ENCODE data around the gene SLAMF1.
"Not testable (repeated sequence)": the region's sequence is repeated elsewhere in the genome, so short reads cannot be mapped to it uniquely, and the experiment has no call there.

SLAMF1 gene

GRCh38 chr1:160664573-160665051, 17.8 kb upstream of the SLAMF1 start:
- DNase-seq: no peak

DNA sequence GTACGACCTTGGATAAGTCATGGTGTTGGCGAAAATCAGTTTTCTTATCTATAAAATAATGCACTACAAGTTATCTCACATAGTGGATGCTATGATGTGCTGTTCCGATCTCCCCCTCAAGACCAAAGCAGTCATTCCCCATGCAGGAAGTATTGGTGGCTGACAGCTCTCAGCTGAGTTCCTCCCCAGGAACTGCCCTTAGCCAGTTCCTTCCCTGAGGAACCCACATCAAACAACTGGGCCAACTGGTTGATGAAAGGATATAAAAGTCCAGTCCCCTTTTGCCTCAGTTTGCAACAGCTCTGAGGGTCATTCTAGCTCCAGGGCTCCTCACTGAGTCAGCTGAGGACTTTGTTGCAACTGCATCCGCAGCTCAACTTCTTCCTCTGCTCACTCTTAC, 16.1 kb upstream of the SLAMF1 start:
- DNase-seq: no peak

GRCh38 chr1:160659566-160659965, 12.7 kb upstream of the SLAMF1 start:
- DNase-seq: no peak

- DNase-seq: no peak
Observed at GRCh38 chr1:160658814-160659193, 12.0 kb upstream of the SLAMF1 start.

DNA sequence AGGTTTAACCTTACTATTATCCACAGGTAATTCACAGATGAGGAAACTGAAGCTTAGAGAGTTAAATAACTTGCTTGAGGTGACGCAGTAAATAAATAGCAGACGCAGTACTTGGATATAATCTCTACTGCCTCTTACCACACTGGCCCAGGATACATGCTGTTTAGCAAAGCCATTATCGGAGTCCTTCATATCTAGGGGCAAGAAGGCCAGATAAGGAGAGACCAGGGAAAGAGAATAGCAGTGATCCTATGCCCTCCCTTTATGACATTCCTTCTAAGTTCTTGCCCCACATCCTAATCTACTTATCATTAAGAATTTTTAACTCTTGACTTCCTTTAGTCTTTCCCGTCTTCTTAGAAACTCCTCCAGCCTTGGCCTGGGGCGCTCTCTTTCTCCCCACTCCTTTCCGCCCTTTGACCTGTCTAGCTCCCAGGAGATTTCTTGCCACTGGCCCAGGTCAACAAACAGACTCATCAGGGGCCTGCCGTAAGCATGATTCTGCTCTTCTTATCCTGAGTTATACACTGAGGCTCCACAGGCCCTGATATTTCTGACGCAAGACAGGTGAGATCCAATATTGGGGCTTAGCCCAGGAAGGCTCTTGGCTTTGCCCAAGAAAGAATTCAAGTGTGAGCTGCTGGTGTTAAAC, 11.4 kb upstream of the SLAMF1 start:
- DNase-seq: no peak

DNA sequence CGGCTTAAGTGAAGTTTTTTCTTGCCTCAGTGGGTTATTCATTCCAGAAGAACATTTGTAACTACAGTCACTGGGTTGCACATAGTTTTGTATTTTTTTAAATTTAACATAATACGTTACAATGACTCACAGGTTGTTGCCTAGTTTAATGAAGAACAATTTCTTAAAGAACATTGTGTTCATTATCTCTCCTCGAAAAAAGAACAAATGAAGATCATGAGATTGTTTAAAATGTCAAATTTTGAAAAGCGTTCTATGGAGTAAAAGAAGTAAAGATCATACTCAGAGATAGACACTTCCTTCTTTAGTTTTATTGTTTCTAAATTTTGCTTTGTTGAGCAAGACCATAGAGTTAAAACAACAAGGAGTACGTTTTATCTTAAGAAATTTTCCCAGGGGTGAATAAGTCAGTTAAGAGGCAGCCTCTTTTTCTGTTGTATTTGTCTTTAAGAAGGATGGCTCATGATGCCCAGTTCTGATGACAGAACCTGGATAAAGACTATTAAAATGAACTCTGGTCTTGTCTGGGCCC, 10.5 kb upstream of the SLAMF1 start:
- no peak for DNase-seq

DNA sequence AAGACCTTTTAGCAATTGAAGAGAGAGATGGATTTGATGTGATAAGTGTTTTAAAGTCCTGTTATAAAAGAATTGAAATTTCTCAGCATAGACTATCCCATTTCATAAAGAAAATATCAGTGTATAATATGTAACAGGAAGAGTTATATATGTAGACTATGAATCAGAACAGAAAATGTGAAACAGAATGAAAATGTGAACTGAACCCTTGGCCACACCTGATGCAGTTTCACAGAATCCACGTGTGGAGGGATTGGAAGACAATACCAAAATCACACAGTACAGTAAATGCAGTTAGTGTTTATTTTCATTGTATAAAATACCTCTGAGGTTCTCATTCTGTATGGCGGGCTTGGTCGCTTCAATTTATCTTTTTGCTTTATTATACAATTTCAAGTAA, 9.9 kb upstream of the SLAMF1 start:
- no peak for DNase-seq

DNA sequence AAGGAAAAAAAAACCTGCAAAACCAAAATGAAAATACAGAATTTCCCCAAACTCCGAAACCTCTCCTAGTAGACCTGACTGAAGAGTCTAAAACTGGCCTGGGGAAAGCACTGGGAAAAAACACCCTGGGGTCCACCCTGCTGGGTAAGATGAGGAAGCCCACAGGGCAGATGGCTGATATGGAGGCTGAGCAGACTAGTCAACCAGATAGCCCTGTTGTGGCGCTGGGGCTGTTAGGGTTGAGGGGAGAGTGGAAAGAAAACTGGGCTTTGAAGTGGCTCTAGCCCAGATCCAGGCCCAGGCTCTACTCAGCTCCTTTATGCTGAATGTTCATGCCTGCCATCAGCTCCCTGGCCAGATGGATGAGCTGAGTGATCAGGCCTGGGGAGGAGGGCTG, 6.8 kb upstream of the SLAMF1 start:
- no peak for DNase-seq

GRCh38 chr1:160652924-160653619, 6.2 kb upstream of the SLAMF1 start:
- no peak for DNase-seq

- DNase-seq: not testable (repeated sequence)
Observed at GRCh38 chr1:160652065-160652641, 5.3 kb upstream of the SLAMF1 start.

DNA sequence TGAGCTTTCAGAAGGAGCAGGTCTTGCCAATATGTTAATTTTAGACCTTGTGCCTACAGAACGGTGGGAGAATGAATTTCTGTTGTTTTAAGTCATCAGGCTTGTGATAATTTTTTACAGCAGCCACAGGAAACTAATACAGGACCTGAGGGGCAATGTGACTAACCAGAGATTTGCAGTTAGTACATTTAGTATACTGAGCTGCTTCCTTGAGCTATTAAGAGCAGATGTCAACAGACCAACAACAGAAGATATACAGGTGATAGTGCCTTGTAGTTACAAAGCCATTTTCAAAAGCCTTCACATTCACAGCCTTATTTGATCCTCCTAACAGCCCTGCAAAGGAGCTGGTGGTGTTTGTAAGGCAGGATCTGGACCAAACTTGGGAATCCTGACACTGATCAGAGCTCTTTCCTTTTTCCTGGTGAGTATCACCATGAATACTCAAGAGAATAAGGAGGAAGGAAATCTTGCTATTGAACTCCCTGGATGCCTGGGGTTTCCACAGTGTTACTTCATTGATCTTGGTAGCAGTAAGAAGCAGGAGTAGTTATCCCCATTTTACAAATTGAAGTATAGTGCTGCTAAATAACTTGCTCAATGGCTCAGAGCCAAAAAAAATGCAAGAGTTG, 4.7 kb upstream of the SLAMF1 start:
- DNase-seq: no peak

DNA sequence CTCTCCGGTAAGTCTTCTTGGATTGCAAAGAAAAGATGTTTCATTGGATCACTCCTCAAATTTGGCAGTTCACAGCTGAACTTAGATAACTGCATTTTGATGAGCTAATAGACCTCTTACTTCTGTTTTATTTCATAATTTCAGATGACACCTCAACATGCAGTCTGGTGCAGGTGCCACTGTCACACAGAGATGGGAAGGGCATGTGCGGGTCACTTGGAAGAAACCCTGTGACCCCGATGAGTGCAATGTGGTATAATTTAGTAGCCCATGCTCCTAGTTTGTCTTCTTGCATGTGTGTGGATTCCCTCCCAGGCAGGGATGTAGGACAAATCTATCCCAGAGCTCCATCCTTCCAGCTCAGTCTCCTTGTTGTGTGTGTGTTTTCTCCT, 481 bp upstream of the SLAMF1 start:
- DNase-seq: no peak

DNA sequence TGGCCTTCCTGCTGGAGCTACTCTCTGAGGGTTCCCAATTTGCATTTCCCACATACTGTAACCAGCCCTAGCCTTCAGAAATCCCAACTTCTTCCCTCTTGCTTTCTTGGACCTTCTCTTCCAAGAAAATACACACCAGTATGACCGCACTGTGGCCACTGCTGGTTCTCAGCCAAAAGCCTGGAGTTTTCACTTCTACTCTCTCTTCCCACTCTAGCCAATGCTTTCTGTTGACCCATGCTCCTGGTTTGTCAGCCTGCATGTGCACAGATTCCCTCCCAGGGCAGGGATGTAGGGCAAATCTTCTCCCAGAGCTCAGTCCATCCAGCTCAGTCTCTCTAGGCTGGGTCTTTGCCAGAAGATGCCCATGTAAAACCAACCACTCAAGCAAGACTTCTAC, 664 bp downstream of the SLAMF1 start:
- DNase-seq: no peak

DNA sequence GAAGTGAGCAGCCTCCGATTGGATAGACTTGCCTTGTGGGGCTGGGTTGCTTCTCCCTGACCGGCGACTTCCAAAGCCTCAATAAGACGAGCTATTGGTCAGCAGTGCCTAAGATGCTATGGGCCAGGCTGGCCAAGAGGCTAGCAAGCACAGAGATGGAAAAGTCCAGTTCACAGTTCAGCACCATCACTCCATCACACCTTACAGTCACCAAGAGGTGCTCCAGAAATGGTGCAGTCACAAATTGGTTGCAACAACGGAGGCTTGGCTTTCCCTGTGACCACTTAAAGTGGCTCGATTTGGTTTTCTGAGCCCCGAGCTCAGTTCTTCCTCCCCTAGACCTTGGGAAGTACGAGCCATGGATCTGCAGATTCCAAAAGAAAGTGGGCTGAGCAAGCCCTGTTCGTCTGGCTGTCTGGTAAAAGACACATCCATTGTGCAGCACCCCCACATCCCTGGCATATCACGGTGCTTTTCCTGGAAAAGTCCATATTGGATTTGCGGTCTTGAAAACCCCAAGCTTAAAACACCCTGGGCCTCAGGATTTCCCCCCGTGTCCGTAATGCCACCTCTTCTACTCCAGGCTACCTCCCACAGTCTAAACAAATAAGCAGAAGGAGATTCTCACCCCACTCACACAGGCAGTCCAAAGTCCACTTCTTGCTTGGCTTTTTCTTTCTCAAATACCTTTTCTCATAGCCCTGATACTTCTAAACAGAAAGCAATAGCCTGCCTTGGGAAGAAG, 1.3 kb downstream of the SLAMF1 start:
- no peak for DNase-seq

DNA sequence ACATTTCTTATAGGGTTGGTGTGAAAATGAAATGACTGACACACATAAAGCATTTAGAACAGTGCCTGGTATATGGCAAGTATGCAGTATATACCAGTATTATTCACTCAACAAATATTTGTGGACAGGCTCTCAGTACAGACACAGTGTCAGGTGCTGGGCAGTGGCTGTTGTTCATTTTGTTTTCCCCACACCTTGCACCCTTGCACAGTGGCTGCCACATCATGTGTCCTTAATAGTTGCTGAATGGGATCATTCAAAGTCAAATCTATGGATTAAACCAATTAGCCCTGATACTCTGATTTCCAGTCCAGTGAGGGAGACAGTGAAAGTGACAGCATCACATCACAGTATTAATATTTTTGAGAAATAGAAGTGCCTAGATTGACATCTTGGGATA, 2.4 kb downstream of the SLAMF1 start:
- no peak for DNase-seq

DNA sequence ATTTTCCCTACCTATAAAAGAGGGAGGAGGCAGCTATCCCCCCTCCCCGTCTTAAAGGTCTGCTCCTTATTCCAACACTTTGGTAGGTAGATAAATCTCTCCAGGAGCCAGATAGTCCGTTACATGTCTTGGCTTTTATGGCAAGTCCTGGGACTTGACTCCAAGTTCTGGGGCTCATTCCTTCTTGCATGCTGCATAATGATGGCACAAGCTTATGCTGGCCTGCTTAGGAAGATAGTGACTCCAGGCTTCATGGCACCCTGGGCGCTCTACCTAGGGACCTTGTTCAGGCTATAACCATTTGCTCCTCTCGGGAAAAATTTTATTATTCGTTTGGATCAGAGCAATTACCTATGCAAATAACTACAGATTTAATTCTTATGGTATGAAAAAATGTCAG, 3.7 kb downstream of the SLAMF1 start:
- DNase-seq: no peak

GRCh38 chr1:160642281-160642644, 4.6 kb downstream of the SLAMF1 start:
- DNase-seq: no peak

GRCh38 chr1:160641323-160642280, 5.2 kb downstream of the SLAMF1 start:
- no peak for DNase-seq

DNA sequence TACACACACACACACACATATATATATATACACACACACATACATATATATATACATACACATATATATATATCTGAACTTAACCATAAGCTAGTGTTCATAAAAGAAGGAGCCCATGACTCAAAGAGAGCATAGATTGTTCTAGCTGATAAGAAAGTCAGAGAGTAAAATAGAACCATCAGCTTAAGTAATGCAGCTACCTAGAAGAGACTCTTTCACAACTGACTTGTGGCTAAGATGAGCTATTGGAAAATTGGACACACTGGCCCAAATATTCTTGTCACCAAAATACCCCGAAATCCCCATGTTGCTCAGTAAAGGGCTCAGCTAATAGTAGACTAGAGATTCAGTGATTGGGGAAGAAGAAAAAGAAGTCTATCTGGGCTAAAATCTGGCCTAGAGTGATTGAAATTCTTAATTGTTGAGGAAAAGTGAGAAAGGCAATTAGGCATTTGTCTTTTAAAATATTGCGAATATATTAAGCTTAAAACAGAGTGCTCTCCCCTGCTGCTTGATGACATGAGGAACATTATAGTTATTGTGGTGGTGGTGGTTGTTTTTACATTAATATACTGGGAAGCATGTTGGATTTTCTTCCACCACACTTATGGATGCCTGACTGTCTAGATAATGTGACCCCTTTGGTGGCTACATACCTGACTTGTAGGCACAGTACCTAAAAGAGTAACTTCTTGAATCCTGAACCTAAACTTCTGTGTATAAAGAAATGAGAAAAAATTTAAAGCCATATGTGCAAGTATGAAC, 6.3 kb downstream of the SLAMF1 start:
- no peak for DNase-seq

GRCh38 chr1:160639652-160640051, 7.2 kb downstream of the SLAMF1 start:
- DNase-seq: no peak

DNA sequence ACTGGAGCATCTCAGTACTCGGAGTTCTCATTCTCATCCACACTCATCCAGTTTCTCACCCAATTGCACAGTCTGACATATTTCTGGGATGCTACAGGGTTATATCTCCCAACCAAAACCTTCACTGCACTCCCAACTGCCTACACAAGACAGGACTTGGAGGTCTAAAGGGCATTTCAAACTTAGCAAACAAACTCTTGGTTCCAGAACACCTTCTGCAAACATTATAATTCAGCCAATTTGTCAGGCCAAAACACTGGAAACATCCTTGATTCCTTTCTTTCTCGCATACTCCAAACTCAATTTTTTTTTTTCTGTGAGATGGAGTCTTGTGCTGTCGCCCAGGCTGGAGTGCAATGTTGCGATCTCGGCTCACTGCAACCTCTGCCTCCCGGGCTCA, 7.9 kb downstream of the SLAMF1 start:
- DNase-seq: no peak

All from COR-L47 (cell line).